CD14-positive monocyte (primary cell): ENCODE measurements around the gene MICU2. TPM values are rescaled to one million over a fixed set of nuclear protein-coding genes. Genes with fewer than 3 reads are reported as not detected.

Source experiments
- DNase-seq, 3 donors: peaks; one replicate each; pipeline ENCODE4 v3.0.0-alpha.2; 2011 to 2022
- H2AFZ ChIP-seq: 2 replicates; pipeline ENCODE4 v1.6.0; 2012; ENCODE audit warnings: mild to moderate bottlenecking, low read depth, low read length, inconsistent platforms; ENCODE audit not compliant: insufficient read depth, poor library complexity, severe bottlenecking
- H3K27ac ChIP-seq, 2 donors: 1 replicate in 1 of 2; 2 replicates in 1 of 2; pipeline ENCODE4 v1.5.1; 2012 to 2013; ENCODE audit warnings: low read length in 2 of 2, control low read depth in 1 of 2, inconsistent platforms in 1 of 2, low read depth in 1 of 2, mild to moderate bottlenecking in 1 of 2
- H3K27me3 ChIP-seq, 2 donors: one replicate each; pipeline versions ENCODE4 v1.6.0 to v1.6.1; 2011 to 2013; ENCODE audit warnings: low read length in 2 of 2; ENCODE audit not compliant: control insufficient read depth in 2 of 2, insufficient read depth in 2 of 2
- H3K36me3 ChIP-seq, 2 donors: replicated peaks in 1 of 2; 1 replicate in 1 of 2; 2 replicates in 1 of 2; pipeline versions ENCODE4 v1.5.1 to v1.6.1; 2012 to 2013; ENCODE audit warnings: low read length in 2 of 2, control low read depth in 1 of 2, inconsistent platforms in 1 of 2, mild to moderate bottlenecking in 1 of 2; ENCODE audit not compliant: insufficient read depth in 2 of 2, control insufficient read depth in 1 of 2
- H3K4me1 ChIP-seq, 2 donors: 1 replicate in 1 of 2; 2 replicates in 1 of 2; pipeline versions ENCODE4 v1.5.1 to v1.6.1; 2012 to 2013; ENCODE audit warnings: low read length in 2 of 2, control low read depth in 1 of 2, inconsistent platforms in 1 of 2, mild to moderate bottlenecking in 1 of 2, moderate library complexity in 1 of 2; ENCODE audit not compliant: insufficient read depth in 2 of 2, control insufficient read depth in 1 of 2
- H3K4me2 ChIP-seq: replicated peaks from 2 replicates; pipeline ENCODE3; 2012; ENCODE audit warnings: low read length, moderate library complexity, mild to moderate bottlenecking; ENCODE audit not compliant: poor library complexity, severe bottlenecking; ENCODE audit errors: extremely low read depth
- H3K4me3 ChIP-seq, 3 experiments: fragments of 200-600 bp in 1 of 3; sonication (generic) in 1 of 3; replicated peaks in 1 of 3; 1 replicate in 2 of 3; 2 replicates in 1 of 3; pipeline ENCODE4 v1.5.1; 2011 to 2013; ENCODE audit warnings: low read length in 3 of 3, mild to moderate bottlenecking in 3 of 3, control low read depth in 2 of 3, low read depth in 2 of 3, inconsistent platforms in 1 of 3, moderate library complexity in 1 of 3
- H3K79me2 ChIP-seq: 2 replicates; pipeline ENCODE4 v1.6.0; 2012; ENCODE audit warnings: mild to moderate bottlenecking, control low read depth, inconsistent platforms, low read length, moderate library complexity; ENCODE audit not compliant: insufficient read depth
- H3K9ac ChIP-seq: 2 replicates; pipeline ENCODE4 v1.6.0; 2017; ENCODE audit warnings: low read length, mild to moderate bottlenecking; ENCODE audit not compliant: insufficient read depth, poor library complexity, severe bottlenecking
- H3K9me3 ChIP-seq, 2 donors: replicated peaks in 1 of 2; 1 replicate in 1 of 2; 2 replicates in 1 of 2; pipeline versions ENCODE4 v1.5.1 to v1.6.1; 2012 to 2013; ENCODE audit warnings: low read length in 2 of 2, control low read depth in 1 of 2; ENCODE audit not compliant: control insufficient read depth in 1 of 2, insufficient read depth in 1 of 2
- H4K20me1 ChIP-seq: 2 replicates; pipeline ENCODE4 v1.6.0; 2012; ENCODE audit warnings: mild to moderate bottlenecking, low read length, control low read depth, moderate library complexity; ENCODE audit not compliant: insufficient read depth
- H3K27ac Mint-ChIP-seq, 7 donors: one replicate each; pipeline ENCODE4 v1.8.0; 2020; ENCODE audit warnings: mild to moderate bottlenecking in 7 of 7, mixed read lengths in 7 of 7, moderate library complexity in 6 of 7, inconsistent platforms in 2 of 7
- H3K27me3 Mint-ChIP-seq, 3 donors: one replicate each; pipeline ENCODE4 v1.8.0; 2021 to 2022; ENCODE audit warnings: low read depth in 3 of 3, mild to moderate bottlenecking in 3 of 3, mixed read lengths in 3 of 3, moderate library complexity in 3 of 3, inconsistent platforms in 1 of 3
- H3K36me3 Mint-ChIP-seq, 2 donors: one replicate each; pipeline ENCODE4 v1.8.0; 2020; ENCODE audit warnings: mixed read lengths in 2 of 2, inconsistent platforms in 1 of 2, mild to moderate bottlenecking in 1 of 2
- H3K4me1 Mint-ChIP-seq: one replicate; pipeline ENCODE4 v1.8.0; 2020; ENCODE audit warnings: mild to moderate bottlenecking, mixed read lengths
- H3K4me3 Mint-ChIP-seq, 2 donors: one replicate each; pipeline ENCODE4 v1.8.0; 2020; ENCODE audit warnings: mild to moderate bottlenecking in 2 of 2, mixed read lengths in 2 of 2, moderate library complexity in 1 of 2
- H3K9me3 Mint-ChIP-seq, 7 donors: one replicate each; pipeline ENCODE4 v1.8.0; 2020 to 2022; ENCODE audit warnings: mixed read lengths in 7 of 7, mild to moderate bottlenecking in 6 of 7, moderate library complexity in 6 of 7, inconsistent platforms in 2 of 7
- CTCF ChIP-seq: fragments of 200-600 bp; IDR thresholded peaks from one replicate; pipeline ENCODE4 v1.8.0; 2022; ENCODE audit warnings: antibody characterized with exemption, mild to moderate bottlenecking
- WGBS: methylation state at CpG from one replicate; pipeline ENCODE4 v1.1.5; 2013; ENCODE audit warnings: missing lambda C conversion rate; ENCODE audit not compliant: insufficient coverage; 5-methylcytosine and 5-hydroxymethylcytosine counted together
- intact Hi-C, 2 donors: fragments of 100-400 bp; cut with micrococcal nuclease; formaldehyde crosslinking; loops; one replicate each; pipeline versions ENCODE4 v1.15.0 to v1.15.1; 2023
- polyA plus RNA-seq, 3 donors: library from polyadenylated mRNA; depleted of rRNA in 1 of 3; unstranded in 2 of 3; stranded (reverse) in 1 of 3; fragments of 300-500 nt in 2 of 3; fragments of >200 nt in 1 of 3; fragmentation: Illumina TruSeq in 2 of 3; gene quantifications; 1 replicate in 2 of 3; 2 replicates in 1 of 3; pipeline ENCODE4 v1.2.3, GENCODE V29; 2012 to 2021

Gene MICU2
- polyA plus RNA-seq, 3 donors: 21.5 to 32.1 (median 26.8) TPM

GRCh38 chr13:21528616-21529015 lies 75.4 kb downstream of the MICU2 start:
- no peak overlapping the region for H2AFZ ChIP-seq
- H3K9me3 ChIP-seq: no peaks in the 10 kb centered on the region
- Mint-ChIP-seq H3K9me3 (no peaks in the 10 kb centered on the region), H3K27ac (no peak overlapping the region), H3K36me3 (peaks cover 35 to 40% of the 10 kb centered on the region in 2 donors), H3K27me3 (no peaks in the 10 kb centered on the region), H3K4me1 (no peaks in the 10 kb centered on the region), H3K4me3 (no peak overlapping the region)
- peaks cover 18 to 70% of the 10 kb centered on the region in 2 donors for H3K36me3 ChIP-seq
- no peaks in the 10 kb centered on the region for H3K27me3 ChIP-seq
- no peak for TF ChIP-seq CTCF
- WGBS: 100% methylated on average over 1 of the region's 6 CpGs
- no peak overlapping the region for H3K9ac ChIP-seq
- H3K27ac ChIP-seq: no peak overlapping the region
- H3K4me3 ChIP-seq: no peak overlapping the region
- H3K4me2 ChIP-seq: no peak overlapping the region
- H3K4me1 ChIP-seq: no peaks in the 10 kb centered on the region
- no peak for DNase-seq
- intact Hi-C loops: no loop called here
- no peaks in the 10 kb centered on the region for H3K79me2 ChIP-seq
- H4K20me1 ChIP-seq: no peaks in the 10 kb centered on the region

- WGBS: 100% methylated on average over 2 of the region's 6 CpGs
- no peaks in the 10 kb centered on the region for H3K4me1 Mint-ChIP-seq
- H3K9me3 Mint-ChIP-seq: no peaks in the 10 kb centered on the region
- Histone ChIP-seq H3K27ac (no peak overlapping the region), H3K36me3 (peaks cover 26 to 77% of the 10 kb centered on the region in 2 donors), H2AFZ (no peak overlapping the region), H3K4me3 (no peak overlapping the region), H3K4me1 (no peaks in the 10 kb centered on the region), H3K9ac (no peak overlapping the region), H3K79me2 (no peaks in the 10 kb centered on the region), H4K20me1 (no peaks in the 10 kb centered on the region), H3K27me3 (no peaks in the 10 kb centered on the region), H3K4me2 (no peak overlapping the region), H3K9me3 (no peaks in the 10 kb centered on the region)
- no peak overlapping the region for H3K4me3 Mint-ChIP-seq
- no peak overlapping the region for H3K27ac Mint-ChIP-seq
- no peak for TF ChIP-seq CTCF
- H3K36me3 Mint-ChIP-seq: peaks cover 30 to 41% of the 10 kb centered on the region in 2 donors
- intact Hi-C loops: no loop called here
- DNase-seq: no peak
- no peaks in the 10 kb centered on the region for H3K27me3 Mint-ChIP-seq
Observed at GRCh38 chr13:21526707-21527540, 77.0 kb downstream of the MICU2 start.
